H1 (cell line): ENCODE results near the gene SOX1. TPM values are rescaled to one million over a fixed set of nuclear protein-coding genes. Genes with fewer than 3 reads are reported as not detected.

Experiments used
- CTCF ChIA-PET: fragments of 300-600 bp; sonication (Branson Sonifier 250); formaldehyde crosslinking; loops from one replicate; lab custom pipeline; 2021; ENCODE audit not compliant: partially characterized antibody; lab: Charles Lee
- POLR2A ChIA-PET: fragments of 300-600 bp; sonication (Branson Sonifier 250); formaldehyde crosslinking; loops from one replicate; lab custom pipeline; 2021; ENCODE audit warnings: inconsistent platforms; ENCODE audit not compliant: partially characterized antibody; lab: Charles Lee
- DNase-seq, 2 experiments: peaks; one replicate each; pipeline versions ENCODE4 v3.0.0 to v3.0.0-alpha.2; 2010 to 2022; ENCODE audit warnings: low spot score in 2 of 2, low read depth in 1 of 2, mixed read lengths in 1 of 2
- FAIRE-seq: peaks from 2 replicates; lab custom pipeline; 2011; peaks lifted over from hg19 to GRCh38; lab: Jason Lieb, UNC
- H2AFZ ChIP-seq: 2 replicates; pipeline ENCODE4 v1.8.1; 2012; ENCODE audit warnings: low read length, inconsistent platforms
- H2AK5ac ChIP-seq: 2 replicates; pipeline ENCODE4 v1.6.1; 2013; ENCODE audit warnings: low read depth, low read length
- H2BK120ac ChIP-seq: replicated peaks from 2 replicates; pipeline ENCODE3; 2013; ENCODE audit warnings: low read depth, low read length, inconsistent platforms
- H2BK12ac ChIP-seq: 2 replicates; pipeline ENCODE4 v1.6.1; 2013; ENCODE audit warnings: low read depth, low read length
- H2BK15ac ChIP-seq: 2 replicates; pipeline ENCODE4 v1.6.1; 2013; ENCODE audit warnings: low read length
- H2BK20ac ChIP-seq: 2 replicates; pipeline ENCODE4 v1.6.1; 2013; ENCODE audit warnings: low read length
- H2BK5ac ChIP-seq: 2 replicates; pipeline ENCODE4 v1.6.1; 2013; ENCODE audit warnings: low read depth, low read length
- H3K14ac ChIP-seq: 2 replicates; pipeline ENCODE4 v1.6.1; 2013; ENCODE audit warnings: inconsistent platforms; ENCODE audit not compliant: insufficient read length
- H3K18ac ChIP-seq: 2 replicates; pipeline ENCODE4 v1.6.1; 2013; ENCODE audit warnings: low read length; ENCODE audit errors: extremely low read depth
- H3K23ac ChIP-seq: 2 replicates; pipeline ENCODE4 v1.6.1; 2013; ENCODE audit warnings: inconsistent platforms; ENCODE audit not compliant: insufficient read length
- H3K23me2 ChIP-seq: 2 replicates; pipeline ENCODE4 v1.6.1; 2013; ENCODE audit warnings: low read depth, low read length
- H3K27ac ChIP-seq: 2 replicates; pipeline ENCODE4 v1.6.1; 2011; ENCODE audit warnings: low read depth, low read length, inconsistent platforms
- H3K27me3 ChIP-seq, 4 experiments: replicated peaks in 1 of 4; 1 replicate in 1 of 4; 2 replicates in 3 of 4; pipeline versions ENCODE4 v1.6.1 to v1.8.1; 2011 to 2013; ENCODE audit warnings: low read length in 3 of 4, mild to moderate bottlenecking in 3 of 4, inconsistent platforms in 2 of 4, mixed read lengths in 2 of 4, moderate library complexity in 1 of 4; ENCODE audit not compliant: control insufficient read depth in 3 of 4, insufficient read depth in 3 of 4; ENCODE audit errors: extremely low read depth in 1 of 4
- H3K36me3 ChIP-seq, 4 experiments: 2 replicates each; pipeline versions ENCODE4 v1.6.1 to v1.8.1; 2011 to 2013; ENCODE audit warnings: mild to moderate bottlenecking in 4 of 4, low read length in 3 of 4, moderate library complexity in 2 of 4, control low read depth in 1 of 4, inconsistent platforms in 1 of 4; ENCODE audit not compliant: insufficient read depth in 4 of 4, control insufficient read depth in 2 of 4
- H3K4ac ChIP-seq: replicated peaks from 2 replicates; pipeline ENCODE3; 2013; ENCODE audit warnings: low read length, low read depth, mixed read lengths, inconsistent platforms; ENCODE audit not compliant: insufficient read length
- H3K4me1 ChIP-seq, 4 experiments: replicated peaks in 1 of 4; 1 replicate in 1 of 4; 2 replicates in 3 of 4; pipeline versions ENCODE4 v1.6.1 to v1.8.1; 2011 to 2013; ENCODE audit warnings: low read length in 3 of 4, inconsistent platforms in 2 of 4, mixed read lengths in 1 of 4; ENCODE audit not compliant: insufficient read depth in 4 of 4, control insufficient read depth in 3 of 4
- H3K4me2 ChIP-seq, 2 experiments: 2 replicates each; pipeline versions ENCODE4 v1.6.1 to v1.8.1; 2011 to 2013; ENCODE audit warnings: low read depth in 2 of 2, low read length in 2 of 2, control low read depth in 1 of 2, inconsistent platforms in 1 of 2, mild to moderate bottlenecking in 1 of 2; ENCODE audit not compliant: insufficient read depth in 1 of 2
- H3K4me3 ChIP-seq, 4 experiments: fragments of 200-600, 300-600 bp in 1 of 4; sonication (generic), shearing (Covaris generic), sonication (Bioruptor Twin) in 1 of 4; 2 replicates each; pipeline versions ENCODE4 v1.5.1 to v1.8.1; 2011 to 2016; ENCODE audit warnings: low read length in 4 of 4, low read depth in 3 of 4, control low read depth in 2 of 4, inconsistent platforms in 2 of 4, mild to moderate bottlenecking in 2 of 4, mixed read lengths in 1 of 4, moderate library complexity in 1 of 4; ENCODE audit not compliant: insufficient read depth in 2 of 4; ENCODE audit errors: extremely low read depth in 1 of 4
- H3K56ac ChIP-seq: replicated peaks from 2 replicates; pipeline ENCODE3; 2013; ENCODE audit warnings: low read depth, mild to moderate bottlenecking, mixed read lengths, low read length, inconsistent platforms; ENCODE audit not compliant: insufficient read length
- H3K79me1 ChIP-seq: 2 replicates; pipeline ENCODE4 v1.6.1; 2013; ENCODE audit warnings: low read depth, low read length, control low read depth
- H3K79me2 ChIP-seq, 2 experiments: 2 replicates each; pipeline versions ENCODE4 v1.6.1 to v1.8.1; 2012 to 2013; ENCODE audit warnings: low read length in 2 of 2, mild to moderate bottlenecking in 2 of 2, inconsistent platforms in 1 of 2; ENCODE audit not compliant: insufficient read depth in 2 of 2, control insufficient read depth in 1 of 2
- H3K9ac ChIP-seq, 4 experiments: replicated peaks in 1 of 4; 1 replicate in 1 of 4; 2 replicates in 3 of 4; pipeline versions ENCODE4 v1.6.1 to v1.8.1; 2011 to 2013; ENCODE audit warnings: low read depth in 3 of 4, low read length in 3 of 4, control low read depth in 2 of 4, mild to moderate bottlenecking in 2 of 4, moderate library complexity in 2 of 4, inconsistent platforms in 1 of 4; ENCODE audit errors: extremely low read depth in 1 of 4
- H3K9me3 ChIP-seq, 2 experiments: 2 replicates each; pipeline versions ENCODE4 v1.6.1 to v1.8.1; 2012 to 2013; ENCODE audit warnings: mild to moderate bottlenecking in 2 of 2, moderate library complexity in 2 of 2, control low read depth in 1 of 2, inconsistent platforms in 1 of 2, low read depth in 1 of 2, low read length in 1 of 2, mixed read lengths in 1 of 2; ENCODE audit not compliant: insufficient read depth in 2 of 2
- H4K20me1 ChIP-seq, 2 experiments: replicated peaks in 1 of 2; 2 replicates each; pipeline versions ENCODE3 to v1.8.1; 2011 to 2013; ENCODE audit warnings: inconsistent platforms in 2 of 2, low read length in 2 of 2, mild to moderate bottlenecking in 1 of 2; ENCODE audit not compliant: insufficient read depth in 2 of 2, control insufficient read depth in 1 of 2
- H4K5ac ChIP-seq: 2 replicates; pipeline ENCODE4 v1.6.1; 2013; ENCODE audit warnings: low read length, low read depth, mixed read lengths, inconsistent platforms; ENCODE audit not compliant: insufficient read length
- H4K8ac ChIP-seq: 2 replicates; pipeline ENCODE4 v1.8.0; 2013; ENCODE audit warnings: mild to moderate bottlenecking, moderate library complexity, low read length, inconsistent platforms; ENCODE audit not compliant: insufficient read depth; ENCODE audit errors: extremely low read depth
- H4K91ac ChIP-seq: replicated peaks from 2 replicates; pipeline ENCODE3; 2013; ENCODE audit warnings: low read length, mixed read lengths, inconsistent platforms; ENCODE audit not compliant: insufficient read length
- CEBPB ChIP-seq: IDR thresholded peaks from 2 replicates; pipeline ENCODE4 v1.6.1; 2012; ENCODE audit warnings: low read depth, low read length
- FOSL1 ChIP-seq: IDR thresholded peaks from 2 replicates; pipeline ENCODE4 v1.6.1; 2011; ENCODE audit warnings: mild to moderate bottlenecking, low read depth, low read length, moderate library complexity; ENCODE audit not compliant: insufficient read depth
- JUND ChIP-seq: IDR thresholded peaks from 2 replicates; pipeline ENCODE4 v1.6.1; 2011; ENCODE audit warnings: mild to moderate bottlenecking, improper control_type of control experiment, low read length
- WGBS, 2 experiments: shearing (Covaris generic) in 1 of 2; methylation state at CpG; one replicate each; pipeline versions ENCODE4 v1.1.6 to v1.1.7; 2013 to 2015; ENCODE audit warnings: low lambda C conversion rate in 2 of 2, mixed read lengths in 2 of 2, inconsistent platforms in 1 of 2, low coverage in 1 of 2, missing lambda C conversion rate in 1 of 2; ENCODE audit not compliant: insufficient replicate concordance in 2 of 2, insufficient coverage in 1 of 2, insufficient read length in 1 of 2; ENCODE audit errors: extremely low coverage in 1 of 2, missing lambda C conversion rate in 1 of 2; 5-methylcytosine and 5-hydroxymethylcytosine counted together
- polyA plus RNA-seq, 7 experiments: library from polyadenylated mRNA; depleted of rRNA in 3 of 7; stranded (reverse) in 5 of 7; unstranded in 2 of 7; fragments of >200 nt in 5 of 7; fragments of 200-250 nt in 2 of 7; gene quantifications; 1 replicate in 5 of 7; 2 replicates in 1 of 7; 4 replicates in 1 of 7; pipeline versions ENCODE4 v1.2.1 to v1.2.3, GENCODE V29; 2011 to 2013; ENCODE audit warnings: missing spikeins in 2 of 7, mixed read lengths in 2 of 7
- total RNA-seq: library from RNA; stranded (reverse); fragmentation: NEBNext Ultra II Directional; extraction: Animal tissue kit (Norgen Biotek cat#: 25700); gene quantifications from 2 replicates; pipeline ENCODE4 v1.2.1, GENCODE V29; 2021
- TF ChIP-seq, protein P1 (sequence below), 3 experiments: IDR thresholded peaks; 1 replicate in 2 of 3; 2 replicates in 1 of 3; pipeline versions ENCODE4 v1.5.1 to v1.6.1; 2011; ENCODE audit warnings: low read length in 3 of 3, mild to moderate bottlenecking in 3 of 3, inconsistent platforms in 2 of 3, low read depth in 1 of 3, moderate library complexity in 1 of 3; ENCODE audit not compliant: insufficient read depth in 1 of 3; ENCODE audit errors: control extremely low read depth in 1 of 3

Gene SOX1
- total and polyA plus RNA-seq, 2 of the 8 experiments (the other 6 are each of a cell fraction or from before 2014, with no cell fraction given): 0.03 to 0.09 TPM

DNA sequence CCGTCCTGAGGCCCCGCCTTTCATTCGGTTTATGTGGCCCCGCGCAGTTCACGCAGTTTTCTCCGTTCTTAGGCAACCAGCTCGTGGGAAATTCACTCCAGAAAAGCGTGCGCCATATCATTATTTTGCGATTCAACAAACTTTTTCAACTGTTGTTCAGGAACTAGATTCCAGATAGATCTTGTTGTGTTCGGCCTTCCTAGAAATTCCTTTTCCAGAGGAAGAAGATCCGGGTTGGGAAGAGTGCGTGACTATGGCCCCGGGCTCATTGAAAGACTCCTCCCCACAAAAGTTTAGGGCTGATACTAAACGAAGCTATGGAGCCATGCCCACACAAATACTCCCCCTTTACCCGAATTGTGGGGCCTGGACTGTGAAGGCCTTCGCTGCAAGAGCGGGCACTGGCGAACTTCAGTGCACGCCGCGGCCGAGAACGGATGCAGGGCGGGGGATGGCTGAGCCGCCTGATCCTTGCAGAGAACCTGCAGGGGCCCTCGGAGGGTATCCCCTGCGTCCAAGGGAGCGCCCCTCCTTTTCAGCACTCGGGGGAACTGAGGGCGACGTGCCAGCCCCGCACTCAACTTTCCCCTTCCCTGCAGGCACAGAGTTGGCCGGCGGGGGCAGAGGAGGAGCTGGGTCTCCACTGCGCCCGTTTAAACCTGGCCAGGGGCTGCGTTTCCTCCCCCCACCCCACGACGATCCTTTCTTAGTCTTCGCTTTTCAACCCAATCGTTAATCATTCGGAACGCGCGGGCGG is 904 bp upstream of the SOX1 start:
- no peaks in the 10 kb centered on the region for H3K79me1 ChIP-seq
- H2BK15ac ChIP-seq: no peak overlapping the region
- no peak overlapping the region for H2AFZ ChIP-seq
- H2BK20ac ChIP-seq: no peak overlapping the region
- no peak overlapping the region for H3K4ac ChIP-seq
- peaks cover 0 to 31% (median 11%) of the 10 kb centered on the region in 4 experiments; a peak in 6 of 7 replicates for H3K4me1 ChIP-seq
- no peak overlapping the region for H3K27ac ChIP-seq
- no peaks in the 10 kb centered on the region for H3K9me3 ChIP-seq
- H4K91ac ChIP-seq: peak overlapping the region; percentile 29
- no peak overlapping the region for H3K9ac ChIP-seq
- H4K20me1 ChIP-seq: peaks cover 7 to 18% of the 10 kb centered on the region in 2 experiments
- H3K18ac ChIP-seq: no peak overlapping the region; the same call in 1 of the 2 replicates
- DNase-seq (peak in 1 of 2 experiments; percentile 76), FAIRE-seq (no peak)
- H2BK5ac ChIP-seq: no peak overlapping the region
- ChIA-PET CTCF (interaction anchor here (0.7 to 2.9 kb wide), 4 partner anchors 36 to 377 kb away, joined by 3 to 16 read pairs (median 4); no protein-coding TSS in a partner anchor), POLR2A (no interaction called here)
- peak overlapping the region; percentile 7; the same call in 1 of the 2 replicates for H4K8ac ChIP-seq
- H3K4me2 ChIP-seq: peak overlapping the region; percentile 61 to 86
- peak overlapping the region; percentile 21 to 66 (median 32) for H3K4me3 ChIP-seq
- H3K56ac ChIP-seq: no peak overlapping the region
- H2BK120ac ChIP-seq: no peak overlapping the region
- no peaks in the 10 kb centered on the region; the same call in 1 of the 2 replicates for H3K23me2 ChIP-seq
- H3K79me2 ChIP-seq: no peaks in the 10 kb centered on the region
- no peak overlapping the region for H4K5ac ChIP-seq
- no peak overlapping the region for H3K23ac ChIP-seq
- H2BK12ac ChIP-seq: no peak overlapping the region
- H3K36me3 ChIP-seq: peaks cover 0 to 10% (median 0%) of the 10 kb centered on the region in 4 experiments; a peak in 1 of 8 replicates
- H3K27me3 ChIP-seq: peaks cover 83 to 95% (median 90%) of the 10 kb centered on the region in 4 experiments
- no peak overlapping the region for H3K14ac ChIP-seq
- WGBS, 2 experiments: 4% methylated on average over 37 of the region's 48 CpGs; no CpG with 5 or more reads in 1 of the 2 experiments
- no peak overlapping the region for H2AK5ac ChIP-seq
- no peak for TF ChIP-seq CEBPB
- TF ChIP-seq, protein P1, sequence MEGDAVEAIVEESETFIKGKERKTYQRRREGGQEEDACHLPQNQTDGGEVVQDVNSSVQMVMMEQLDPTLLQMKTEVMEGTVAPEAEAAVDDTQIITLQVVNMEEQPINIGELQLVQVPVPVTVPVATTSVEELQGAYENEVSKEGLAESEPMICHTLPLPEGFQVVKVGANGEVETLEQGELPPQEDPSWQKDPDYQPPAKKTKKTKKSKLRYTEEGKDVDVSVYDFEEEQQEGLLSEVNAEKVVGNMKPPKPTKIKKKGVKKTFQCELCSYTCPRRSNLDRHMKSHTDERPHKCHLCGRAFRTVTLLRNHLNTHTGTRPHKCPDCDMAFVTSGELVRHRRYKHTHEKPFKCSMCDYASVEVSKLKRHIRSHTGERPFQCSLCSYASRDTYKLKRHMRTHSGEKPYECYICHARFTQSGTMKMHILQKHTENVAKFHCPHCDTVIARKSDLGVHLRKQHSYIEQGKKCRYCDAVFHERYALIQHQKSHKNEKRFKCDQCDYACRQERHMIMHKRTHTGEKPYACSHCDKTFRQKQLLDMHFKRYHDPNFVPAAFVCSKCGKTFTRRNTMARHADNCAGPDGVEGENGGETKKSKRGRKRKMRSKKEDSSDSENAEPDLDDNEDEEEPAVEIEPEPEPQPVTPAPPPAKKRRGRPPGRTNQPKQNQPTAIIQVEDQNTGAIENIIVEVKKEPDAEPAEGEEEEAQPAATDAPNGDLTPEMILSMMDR (IDR thresholded peaks at IDR 0.05; ENCODE audit: control extremely low read depth in 1 of 3, insufficient read depth in 1 of 3, low read depth in 1 of 3, low read length in 3 of 3): peak in 1 of 3 experiments; percentile 34; a peak in 1 of 4 replicates
- no peak for TF ChIP-seq JUND
- TF ChIP-seq FOSL1: no peak
